Astrocyte (in vitro differentiated cells and primary cell): Measurements from ENCODE around the gene INPP4A. TPM values are rescaled to one million over a fixed set of nuclear protein-coding genes. Genes with fewer than 3 reads are reported as not detected.

Experiments used
- DNase-seq: peaks from one replicate; pipeline ENCODE4 v3.0.0-alpha.2; 2010; ENCODE audit warnings: low read depth
- FAIRE-seq: peaks from 2 replicates; lab custom pipeline; 2011; peaks lifted over from hg19 to GRCh38; lab: Jason Lieb, UNC
- H2AFZ ChIP-seq: 2 replicates; pipeline ENCODE4 v1.6.0; 2012; ENCODE audit warnings: low read depth, low read length, inconsistent platforms
- H3K27ac ChIP-seq: 2 replicates; pipeline ENCODE4 v1.5.1; 2011; ENCODE audit warnings: low read depth, low read length, inconsistent platforms
- H3K27me3 ChIP-seq: 2 replicates; pipeline ENCODE4 v1.6.0; 2011; ENCODE audit warnings: low read length, inconsistent platforms; ENCODE audit not compliant: insufficient read depth
- H3K36me3 ChIP-seq: 2 replicates; pipeline ENCODE4 v1.5.1; 2011; ENCODE audit warnings: low read length, inconsistent platforms; ENCODE audit not compliant: insufficient read depth
- H3K4me1 ChIP-seq: 2 replicates; pipeline ENCODE4 v1.5.1; 2011; ENCODE audit warnings: low read length, inconsistent platforms; ENCODE audit not compliant: insufficient read depth
- H3K4me2 ChIP-seq: 2 replicates; pipeline ENCODE4 v1.6.0; 2012; ENCODE audit warnings: low read length, inconsistent platforms
- H3K4me3 ChIP-seq: 2 replicates; pipeline ENCODE4 v1.5.1; 2011; ENCODE audit warnings: low read depth, mild to moderate bottlenecking, low read length, inconsistent platforms; ENCODE audit not compliant: insufficient read depth
- H3K79me2 ChIP-seq: 2 replicates; pipeline ENCODE4 v1.6.0; 2012; ENCODE audit warnings: mild to moderate bottlenecking, low read length, inconsistent platforms; ENCODE audit not compliant: insufficient read depth
- H3K9ac ChIP-seq: 2 replicates; pipeline ENCODE4 v1.6.0; 2012; ENCODE audit warnings: mild to moderate bottlenecking, low read length, inconsistent platforms
- H3K9me3 ChIP-seq: 2 replicates; pipeline ENCODE4 v1.5.1; 2012; ENCODE audit warnings: low read depth, mild to moderate bottlenecking, low read length, inconsistent platforms; ENCODE audit not compliant: insufficient read depth
- H4K20me1 ChIP-seq: 2 replicates; pipeline ENCODE4 v1.6.0; 2012; ENCODE audit warnings: low read length, inconsistent platforms; ENCODE audit not compliant: insufficient read depth
- H3K27ac Mint-ChIP-seq: one replicate; pipeline ENCODE4 v1.8.0; 2021; ENCODE audit warnings: mild to moderate bottlenecking, mixed read lengths; ENCODE audit not compliant: unreplicated experiment
- H3K27me3 Mint-ChIP-seq: one replicate; pipeline ENCODE4 v1.8.0; 2021; ENCODE audit warnings: low read depth, mixed read lengths; ENCODE audit not compliant: unreplicated experiment
- H3K36me3 Mint-ChIP-seq: one replicate; pipeline ENCODE4 v1.8.0; 2021; ENCODE audit warnings: low read depth, mixed read lengths; ENCODE audit not compliant: unreplicated experiment
- H3K4me1 Mint-ChIP-seq: one replicate; pipeline ENCODE4 v1.8.0; 2021; ENCODE audit warnings: low read depth, mixed read lengths; ENCODE audit not compliant: unreplicated experiment
- H3K4me3 Mint-ChIP-seq: one replicate; pipeline ENCODE4 v1.8.0; 2021; ENCODE audit warnings: mild to moderate bottlenecking, moderate library complexity, mixed read lengths; ENCODE audit not compliant: unreplicated experiment
- H3K9me3 Mint-ChIP-seq: one replicate; pipeline ENCODE4 v1.8.0; 2021; ENCODE audit warnings: mild to moderate bottlenecking, mixed read lengths; ENCODE audit not compliant: unreplicated experiment
- EZH2 ChIP-seq: IDR thresholded peaks from 2 replicates; pipeline ENCODE4 v1.6.1; 2012; ENCODE audit warnings: mild to moderate bottlenecking, low read length, inconsistent platforms; ENCODE audit not compliant: insufficient read depth
- total RNA-seq: library from RNA; stranded (reverse); gene quantifications from 2 replicates; pipeline ENCODE4 v1.2.1, GENCODE V29; 2021
- TF ChIP-seq, protein P1 (sequence below): IDR thresholded peaks from 2 replicates; pipeline ENCODE4 v1.5.1; 2011; ENCODE audit warnings: low read depth, mild to moderate bottlenecking, inconsistent platforms, low read length, moderate library complexity; ENCODE audit not compliant: insufficient read depth

INPP4A gene
- total RNA-seq, 1 donor from 2014 or later, result 19.4 TPM

- FAIRE-seq (no peak), DNase-seq (peak; percentile 55)
- Histone ChIP-seq H4K20me1 (peaks cover 24% of the 10 kb centered on the region), H3K79me2 (peaks cover 73% of the 10 kb centered on the region), H2AFZ (peak overlapping the region; percentile 95), H3K4me3 (peak overlapping the region; percentile 92), H3K9ac (peak overlapping the region; percentile 96), H3K4me2 (peak overlapping the region; percentile 89), H3K27me3 (no peaks in the 10 kb centered on the region), H3K9me3 (no peaks in the 10 kb centered on the region), H3K27ac (peak overlapping the region; percentile 97), H3K36me3 (peaks cover 14% of the 10 kb centered on the region), H3K4me1 (peaks cover 24% of the 10 kb centered on the region)
- Mint-ChIP-seq H3K36me3 (peaks cover 4% of the 10 kb centered on the region), H3K9me3 (no peaks in the 10 kb centered on the region), H3K4me3 (peak overlapping the region; percentile 90), H3K27me3 (no peaks in the 10 kb centered on the region), H3K27ac (peak overlapping the region; percentile 93), H3K4me1 (peaks cover 29% of the 10 kb centered on the region)
- TF ChIP-seq, protein P1, sequence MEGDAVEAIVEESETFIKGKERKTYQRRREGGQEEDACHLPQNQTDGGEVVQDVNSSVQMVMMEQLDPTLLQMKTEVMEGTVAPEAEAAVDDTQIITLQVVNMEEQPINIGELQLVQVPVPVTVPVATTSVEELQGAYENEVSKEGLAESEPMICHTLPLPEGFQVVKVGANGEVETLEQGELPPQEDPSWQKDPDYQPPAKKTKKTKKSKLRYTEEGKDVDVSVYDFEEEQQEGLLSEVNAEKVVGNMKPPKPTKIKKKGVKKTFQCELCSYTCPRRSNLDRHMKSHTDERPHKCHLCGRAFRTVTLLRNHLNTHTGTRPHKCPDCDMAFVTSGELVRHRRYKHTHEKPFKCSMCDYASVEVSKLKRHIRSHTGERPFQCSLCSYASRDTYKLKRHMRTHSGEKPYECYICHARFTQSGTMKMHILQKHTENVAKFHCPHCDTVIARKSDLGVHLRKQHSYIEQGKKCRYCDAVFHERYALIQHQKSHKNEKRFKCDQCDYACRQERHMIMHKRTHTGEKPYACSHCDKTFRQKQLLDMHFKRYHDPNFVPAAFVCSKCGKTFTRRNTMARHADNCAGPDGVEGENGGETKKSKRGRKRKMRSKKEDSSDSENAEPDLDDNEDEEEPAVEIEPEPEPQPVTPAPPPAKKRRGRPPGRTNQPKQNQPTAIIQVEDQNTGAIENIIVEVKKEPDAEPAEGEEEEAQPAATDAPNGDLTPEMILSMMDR, result no peak
- no peak for TF ChIP-seq EZH2
Measured at GRCh38 chr2:98608962-98609604, 164.4 kb downstream of the INPP4A start.

DNA sequence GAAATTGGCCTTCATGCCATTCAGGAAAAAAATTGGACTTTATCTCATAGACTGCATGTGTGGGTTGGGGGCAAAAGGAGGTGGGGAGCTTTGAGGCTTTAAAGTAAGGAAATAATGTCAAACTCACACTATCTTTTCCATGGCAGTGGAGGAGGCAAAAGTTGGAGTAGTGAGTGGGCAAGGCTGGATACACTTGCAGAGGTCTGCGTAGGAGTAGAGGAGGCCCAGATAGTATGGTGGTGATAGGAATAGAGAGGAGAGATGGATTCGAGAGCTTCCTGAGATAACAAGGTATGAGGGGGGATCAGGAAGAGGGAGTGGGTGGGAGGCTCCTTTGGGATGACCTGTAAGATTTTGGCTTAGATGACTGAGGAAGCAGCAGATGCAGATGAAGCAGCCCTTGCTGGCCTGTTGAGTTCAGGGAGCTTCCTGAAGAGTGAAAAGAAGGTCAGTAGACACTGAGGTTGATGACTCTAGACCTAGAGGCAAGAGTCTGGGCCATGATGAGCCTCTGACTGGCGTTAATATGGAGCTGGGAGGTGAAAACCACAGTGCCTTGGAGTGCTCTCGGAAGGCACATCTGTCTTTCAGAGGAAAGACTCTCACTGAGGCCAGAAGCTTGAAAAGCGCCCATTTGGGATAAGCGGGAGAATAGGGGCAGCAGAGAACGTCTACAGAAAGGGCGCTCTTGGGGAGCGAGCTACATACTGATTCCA is 169.5 kb downstream of the INPP4A start:
- no peaks in the 10 kb centered on the region for H3K27me3 ChIP-seq
- no peak for TF ChIP-seq EZH2
- TF ChIP-seq, protein P1, result no peak
- H3K9ac ChIP-seq, result no peak overlapping the region
- H3K4me1 ChIP-seq, result peaks cover 15% of the 10 kb centered on the region
- H3K27ac Mint-ChIP-seq, result no peak overlapping the region
- H3K4me3 Mint-ChIP-seq, result no peak overlapping the region
- peaks cover 17% of the 10 kb centered on the region for H4K20me1 ChIP-seq
- H3K4me2 ChIP-seq, result no peak overlapping the region
- H3K36me3 ChIP-seq, result peaks cover 33% of the 10 kb centered on the region
- no peak overlapping the region for H2AFZ ChIP-seq
- no peak overlapping the region for H3K27ac ChIP-seq
- H3K79me2 ChIP-seq, result peaks cover 28% of the 10 kb centered on the region
- H3K4me1 Mint-ChIP-seq, result peaks cover 21% of the 10 kb centered on the region
- H3K9me3 Mint-ChIP-seq, result no peaks in the 10 kb centered on the region
- no peaks in the 10 kb centered on the region for H3K9me3 ChIP-seq
- no peaks in the 10 kb centered on the region for H3K27me3 Mint-ChIP-seq
- peaks cover 4% of the 10 kb centered on the region for H3K36me3 Mint-ChIP-seq
- no peak overlapping the region for H3K4me3 ChIP-seq
- FAIRE-seq (no peak), DNase-seq (no peak)

- no peaks in the 10 kb centered on the region for H3K27me3 ChIP-seq
- H3K4me1 ChIP-seq, result peaks cover 2% of the 10 kb centered on the region
- no peaks in the 10 kb centered on the region for H3K9me3 ChIP-seq
- H2AFZ ChIP-seq, result no peak overlapping the region
- H3K79me2 ChIP-seq, result peaks cover 15% of the 10 kb centered on the region
- FAIRE-seq, result no peak
- peaks cover 17% of the 10 kb centered on the region for H4K20me1 ChIP-seq
- no peaks in the 10 kb centered on the region for H3K9me3 Mint-ChIP-seq
- no peak overlapping the region for H3K4me3 ChIP-seq
- H3K36me3 Mint-ChIP-seq, result peaks cover 2% of the 10 kb centered on the region
- no peaks in the 10 kb centered on the region for H3K27me3 Mint-ChIP-seq
- H3K4me1 Mint-ChIP-seq, result peaks cover 11% of the 10 kb centered on the region
- H3K36me3 ChIP-seq, result peaks cover 33% of the 10 kb centered on the region
- no peak overlapping the region for H3K9ac ChIP-seq
- DNase-seq, result no peak
- H3K27ac ChIP-seq, result no peak overlapping the region
- no peak overlapping the region for H3K27ac Mint-ChIP-seq
- no peak overlapping the region for H3K4me3 Mint-ChIP-seq
- H3K4me2 ChIP-seq, result no peak overlapping the region
- TF ChIP-seq, protein P1, result no peak
- no peak for TF ChIP-seq EZH2
Measured at GRCh38 chr2:98615481-98615880, 170.8 kb downstream of the INPP4A start.
